HEK293 (cell line): Measurements from ENCODE around the gene CDC42SE1.
A peak's percentile ranks its signal among the peaks of the same experiment; 100 is the strongest.

ENCODE experiments used
- CTCF ChIA-PET: fragments of 350-600 bp; formaldehyde crosslinking; extraction: SDS; loops from one replicate; lab custom pipeline; 2021; ENCODE audit warnings: antibody characterized with exemption; lab: Yijun Ruan, JAX
- POLR2A ChIA-PET: fragments of 300-600 bp; formaldehyde crosslinking; extraction: SDS; loops from one replicate; lab custom pipeline; 2020; ENCODE audit warnings: antibody characterized with exemption, inconsistent platforms; lab: Yijun Ruan, JAX
- H3K27ac ChIP-seq: fragments of 200-500 bp; sonication (Bioruptor generic); 2 replicates; pipeline ENCODE4 v1.5.1; 2014; ENCODE audit warnings: low read depth, low read length, control low read depth, inconsistent platforms; ENCODE audit errors: extremely low read depth
- H3K36me3 ChIP-seq, 2 experiments: fragments of 200-500 bp in 1 of 2; sonication (Bioruptor generic) in 1 of 2; 1 replicate in 1 of 2; 2 replicates in 1 of 2; pipeline ENCODE4 v1.5.1; 2014 to 2017; ENCODE audit warnings: inconsistent platforms in 2 of 2, low read length in 2 of 2; ENCODE audit not compliant: control insufficient read depth in 2 of 2, insufficient read depth in 1 of 2
- H3K4me1 ChIP-seq: fragments of 200-500 bp; sonication (Bioruptor generic); 2 replicates; pipeline ENCODE4 v1.5.1; 2014; ENCODE audit warnings: mild to moderate bottlenecking, low read length, inconsistent platforms; ENCODE audit not compliant: control insufficient read depth, insufficient read depth
- H3K4me3 ChIP-seq: 2 replicates; pipeline ENCODE4 v1.5.1; 2011; ENCODE audit warnings: low read depth, mild to moderate bottlenecking, control low read depth, low read length, moderate library complexity
- H3K9me3 ChIP-seq: fragments of 200-500 bp; sonication (Bioruptor generic); 2 replicates; pipeline ENCODE4 v1.5.1; 2014; ENCODE audit warnings: low read depth, low read length, inconsistent platforms; ENCODE audit not compliant: control insufficient read depth, insufficient read depth
- REPIN1 ChIP-seq: fragments of 450-650 bp; formaldehyde crosslinking; IDR thresholded peaks from 2 replicates; pipeline ENCODE4 v1.5.1; 2017; ENCODE audit warnings: missing biosample characterization, missing genetic modification characterization, low read depth
- TRIM28 ChIP-seq: IDR thresholded peaks from 2 replicates; pipeline ENCODE4 v1.6.1; 2011; ENCODE audit warnings: low read length, control low read depth, borderline replicate concordance
- ZNF155 ChIP-seq: fragments of 450-650 bp; formaldehyde crosslinking; IDR thresholded peaks from 2 replicates; pipeline ENCODE4 v1.5.1; 2016; ENCODE audit warnings: missing biosample characterization, missing genetic modification characterization
- ZNF223 ChIP-seq: fragments of 450-650 bp; formaldehyde crosslinking; IDR thresholded peaks from 2 replicates; pipeline ENCODE4 v1.5.1; 2016; ENCODE audit warnings: missing biosample characterization, missing genetic modification characterization
- ZNF311 ChIP-seq: fragments of 450-650 bp; formaldehyde crosslinking; IDR thresholded peaks from 2 replicates; pipeline ENCODE4 v1.5.1; 2017; ENCODE audit warnings: missing biosample characterization, missing genetic modification characterization, borderline replicate concordance
- ZNF350 ChIP-seq: fragments of 450-650 bp; formaldehyde crosslinking; IDR thresholded peaks from 2 replicates; pipeline ENCODE4 v1.5.0; 2017; ENCODE audit warnings: missing biosample characterization, mild to moderate bottlenecking, missing genetic modification characterization
- ZNF391 ChIP-seq: fragments of 450-650 bp; formaldehyde crosslinking; IDR thresholded peaks from 2 replicates; pipeline ENCODE4 v1.5.1; 2016; ENCODE audit warnings: low read depth, missing biosample characterization, missing genetic modification characterization, borderline replicate concordance
- ZNF426 ChIP-seq: fragments of 450-650 bp; formaldehyde crosslinking; IDR thresholded peaks from 2 replicates; pipeline ENCODE4 v1.5.1; 2017; ENCODE audit warnings: missing biosample characterization, missing genetic modification characterization, mild to moderate bottlenecking, inconsistent platforms, moderate library complexity
- ZNF664 ChIP-seq: fragments of 450-650 bp; formaldehyde crosslinking; IDR thresholded peaks from 2 replicates; pipeline ENCODE4 v1.5.1; 2016; ENCODE audit warnings: missing biosample characterization, missing genetic modification characterization
- TF ChIP-seq, protein P1 (sequence below): fragments of 450-650 bp; formaldehyde crosslinking; IDR thresholded peaks from 2 replicates; pipeline ENCODE4 v1.5.1; 2016; ENCODE audit warnings: missing biosample characterization, missing genetic modification characterization
- TF ChIP-seq, protein P2 (sequence below): fragments of 450-650 bp; formaldehyde crosslinking; IDR thresholded peaks from 2 replicates; pipeline ENCODE4 v1.5.1; 2017; ENCODE audit warnings: missing biosample characterization, missing genetic modification characterization
- TF ChIP-seq, protein P3 (sequence below): fragments of 450-650 bp; formaldehyde crosslinking; IDR thresholded peaks from 2 replicates; pipeline ENCODE4 v1.5.1; 2016; ENCODE audit warnings: missing biosample characterization, missing genetic modification characterization
- TF ChIP-seq, protein P4 (sequence below): fragments of 450-650 bp; formaldehyde crosslinking; IDR thresholded peaks from 2 replicates; pipeline ENCODE4 v1.5.1; 2016; ENCODE audit warnings: missing biosample characterization, missing genetic modification characterization
- TF ChIP-seq, protein P5 (sequence below): fragments of 450-650 bp; formaldehyde crosslinking; IDR thresholded peaks from 2 replicates; pipeline ENCODE4 v1.5.1; 2016; ENCODE audit warnings: missing biosample characterization, missing genetic modification characterization
- TF ChIP-seq, protein P6 (sequence below): fragments of 450-650 bp; formaldehyde crosslinking; IDR thresholded peaks from 2 replicates; pipeline ENCODE4 v1.5.1; 2016; ENCODE audit warnings: missing biosample characterization, missing genetic modification characterization

The CDC42SE1 gene

DNA sequence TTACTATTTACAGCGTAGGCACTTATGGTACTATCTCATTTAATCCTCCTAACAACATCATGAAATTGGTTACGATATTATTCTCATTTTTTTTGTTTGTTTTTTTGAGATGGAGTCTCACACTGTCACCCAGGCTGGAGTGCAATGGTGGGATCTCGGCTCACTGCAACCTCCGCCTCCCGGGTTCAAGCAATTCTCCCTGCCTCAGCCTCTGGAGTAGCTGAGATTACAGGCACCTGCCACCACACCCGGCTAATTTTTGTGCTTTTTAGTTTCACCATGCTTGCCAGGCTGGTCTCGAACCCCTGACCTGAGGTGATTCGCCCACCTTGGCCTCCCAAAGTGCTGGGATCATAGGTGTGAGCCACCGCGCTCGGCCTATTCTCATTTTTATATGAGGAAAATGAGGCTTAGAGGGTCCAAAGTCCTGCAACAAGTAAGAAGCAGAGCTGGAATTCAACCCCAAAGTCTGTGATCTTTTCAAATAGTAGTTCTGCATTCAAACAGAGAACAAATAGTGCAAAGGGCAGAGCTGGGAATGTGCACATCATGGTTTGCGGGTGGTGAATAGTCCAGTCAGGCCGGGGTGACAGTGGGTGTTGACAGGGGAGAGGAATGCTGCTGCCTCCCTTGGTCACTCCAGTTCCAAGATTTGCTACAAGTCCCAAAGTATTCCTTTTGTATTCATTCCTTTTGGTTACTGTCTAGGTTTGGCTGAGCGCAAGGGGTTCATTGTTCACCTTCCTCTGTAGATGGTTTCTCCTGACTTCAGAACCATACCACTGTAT, 46.5 kb downstream of the CDC42SE1 start:
- no peak for TF ChIP-seq ZNF155
- TF ChIP-seq, protein P1, sequence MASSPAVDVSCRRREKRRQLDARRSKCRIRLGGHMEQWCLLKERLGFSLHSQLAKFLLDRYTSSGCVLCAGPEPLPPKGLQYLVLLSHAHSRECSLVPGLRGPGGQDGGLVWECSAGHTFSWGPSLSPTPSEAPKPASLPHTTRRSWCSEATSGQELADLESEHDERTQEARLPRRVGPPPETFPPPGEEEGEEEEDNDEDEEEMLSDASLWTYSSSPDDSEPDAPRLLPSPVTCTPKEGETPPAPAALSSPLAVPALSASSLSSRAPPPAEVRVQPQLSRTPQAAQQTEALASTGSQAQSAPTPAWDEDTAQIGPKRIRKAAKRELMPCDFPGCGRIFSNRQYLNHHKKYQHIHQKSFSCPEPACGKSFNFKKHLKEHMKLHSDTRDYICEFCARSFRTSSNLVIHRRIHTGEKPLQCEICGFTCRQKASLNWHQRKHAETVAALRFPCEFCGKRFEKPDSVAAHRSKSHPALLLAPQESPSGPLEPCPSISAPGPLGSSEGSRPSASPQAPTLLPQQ (tag by site-specific recombination), result no peak
- TF ChIP-seq ZNF664 (tag by site-specific recombination), result peak; percentile 97
- TF ChIP-seq ZNF223 (tag by site-specific recombination), result no peak
- no peak for TF ChIP-seq ZNF426 (tag by site-specific recombination)
- TF ChIP-seq ZNF391, result no peak
- peak; percentile 87; the same call in 1 of the 2 replicates for TF ChIP-seq REPIN1 (tag by site-specific recombination)
- no peak for TF ChIP-seq ZNF311
- TF ChIP-seq, protein P2, sequence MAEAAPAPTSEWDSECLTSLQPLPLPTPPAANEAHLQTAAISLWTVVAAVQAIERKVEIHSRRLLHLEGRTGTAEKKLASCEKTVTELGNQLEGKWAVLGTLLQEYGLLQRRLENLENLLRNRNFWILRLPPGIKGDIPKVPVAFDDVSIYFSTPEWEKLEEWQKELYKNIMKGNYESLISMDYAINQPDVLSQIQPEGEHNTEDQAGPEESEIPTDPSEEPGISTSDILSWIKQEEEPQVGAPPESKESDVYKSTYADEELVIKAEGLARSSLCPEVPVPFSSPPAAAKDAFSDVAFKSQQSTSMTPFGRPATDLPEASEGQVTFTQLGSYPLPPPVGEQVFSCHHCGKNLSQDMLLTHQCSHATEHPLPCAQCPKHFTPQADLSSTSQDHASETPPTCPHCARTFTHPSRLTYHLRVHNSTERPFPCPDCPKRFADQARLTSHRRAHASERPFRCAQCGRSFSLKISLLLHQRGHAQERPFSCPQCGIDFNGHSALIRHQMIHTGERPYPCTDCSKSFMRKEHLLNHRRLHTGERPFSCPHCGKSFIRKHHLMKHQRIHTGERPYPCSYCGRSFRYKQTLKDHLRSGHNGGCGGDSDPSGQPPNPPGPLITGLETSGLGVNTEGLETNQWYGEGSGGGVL, result no peak
- TF ChIP-seq, protein P3, sequence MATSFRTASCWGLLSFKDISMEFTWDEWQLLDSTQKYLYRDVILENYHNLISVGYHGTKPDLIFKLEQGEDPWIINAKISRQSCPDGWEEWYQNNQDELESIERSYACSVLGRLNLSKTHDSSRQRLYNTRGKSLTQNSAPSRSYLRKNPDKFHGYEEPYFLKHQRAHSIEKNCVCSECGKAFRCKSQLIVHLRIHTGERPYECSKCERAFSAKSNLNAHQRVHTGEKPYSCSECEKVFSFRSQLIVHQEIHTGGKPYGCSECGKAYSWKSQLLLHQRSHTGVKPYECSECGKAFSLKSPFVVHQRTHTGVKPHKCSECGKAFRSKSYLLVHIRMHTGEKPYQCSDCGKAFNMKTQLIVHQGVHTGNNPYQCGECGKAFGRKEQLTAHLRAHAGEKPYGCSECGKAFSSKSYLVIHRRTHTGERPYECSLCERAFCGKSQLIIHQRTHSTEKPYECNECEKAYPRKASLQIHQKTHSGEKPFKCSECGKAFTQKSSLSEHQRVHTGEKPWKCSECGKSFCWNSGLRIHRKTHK (tag by site-specific recombination), result no peak
- no peak for TF ChIP-seq TRIM28
- no peak for TF ChIP-seq ZNF350 (tag by site-specific recombination)
- TF ChIP-seq, protein P4, sequence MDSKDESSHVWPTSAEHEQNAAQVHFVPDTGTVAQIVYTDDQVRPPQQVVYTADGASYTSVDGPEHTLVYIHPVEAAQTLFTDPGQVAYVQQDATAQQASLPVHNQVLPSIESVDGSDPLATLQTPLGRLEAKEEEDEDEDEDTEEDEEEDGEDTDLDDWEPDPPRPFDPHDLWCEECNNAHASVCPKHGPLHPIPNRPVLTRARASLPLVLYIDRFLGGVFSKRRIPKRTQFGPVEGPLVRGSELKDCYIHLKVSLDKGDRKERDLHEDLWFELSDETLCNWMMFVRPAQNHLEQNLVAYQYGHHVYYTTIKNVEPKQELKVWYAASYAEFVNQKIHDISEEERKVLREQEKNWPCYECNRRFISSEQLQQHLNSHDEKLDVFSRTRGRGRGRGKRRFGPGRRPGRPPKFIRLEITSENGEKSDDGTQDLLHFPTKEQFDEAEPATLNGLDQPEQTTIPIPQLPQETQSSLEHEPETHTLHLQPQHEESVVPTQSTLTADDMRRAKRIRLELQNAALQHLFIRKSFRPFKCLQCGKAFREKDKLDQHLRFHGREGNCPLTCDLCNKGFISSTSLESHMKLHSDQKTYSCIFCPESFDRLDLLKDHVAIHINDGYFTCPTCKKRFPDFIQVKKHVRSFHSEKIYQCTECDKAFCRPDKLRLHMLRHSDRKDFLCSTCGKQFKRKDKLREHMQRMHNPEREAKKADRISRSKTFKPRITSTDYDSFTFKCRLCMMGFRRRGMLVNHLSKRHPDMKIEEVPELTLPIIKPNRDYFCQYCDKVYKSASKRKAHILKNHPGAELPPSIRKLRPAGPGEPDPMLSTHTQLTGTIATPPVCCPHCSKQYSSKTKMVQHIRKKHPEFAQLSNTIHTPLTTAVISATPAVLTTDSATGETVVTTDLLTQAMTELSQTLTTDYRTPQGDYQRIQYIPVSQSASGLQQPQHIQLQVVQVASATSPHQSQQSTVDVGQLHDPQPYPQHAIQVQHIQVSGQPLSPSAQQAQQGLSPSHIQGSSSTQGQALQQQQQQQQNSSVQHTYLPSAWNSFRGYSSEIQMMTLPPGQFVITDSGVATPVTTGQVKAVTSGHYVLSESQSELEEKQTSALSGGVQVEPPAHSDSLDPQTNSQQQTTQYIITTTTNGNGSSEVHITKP, result peak; percentile 93
- TF ChIP-seq, protein P5, sequence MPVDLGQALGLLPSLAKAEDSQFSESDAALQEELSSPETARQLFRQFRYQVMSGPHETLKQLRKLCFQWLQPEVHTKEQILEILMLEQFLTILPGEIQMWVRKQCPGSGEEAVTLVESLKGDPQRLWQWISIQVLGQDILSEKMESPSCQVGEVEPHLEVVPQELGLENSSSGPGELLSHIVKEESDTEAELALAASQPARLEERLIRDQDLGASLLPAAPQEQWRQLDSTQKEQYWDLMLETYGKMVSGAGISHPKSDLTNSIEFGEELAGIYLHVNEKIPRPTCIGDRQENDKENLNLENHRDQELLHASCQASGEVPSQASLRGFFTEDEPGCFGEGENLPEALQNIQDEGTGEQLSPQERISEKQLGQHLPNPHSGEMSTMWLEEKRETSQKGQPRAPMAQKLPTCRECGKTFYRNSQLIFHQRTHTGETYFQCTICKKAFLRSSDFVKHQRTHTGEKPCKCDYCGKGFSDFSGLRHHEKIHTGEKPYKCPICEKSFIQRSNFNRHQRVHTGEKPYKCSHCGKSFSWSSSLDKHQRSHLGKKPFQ (tag by site-specific recombination), result no peak
- TF ChIP-seq, protein P6, sequence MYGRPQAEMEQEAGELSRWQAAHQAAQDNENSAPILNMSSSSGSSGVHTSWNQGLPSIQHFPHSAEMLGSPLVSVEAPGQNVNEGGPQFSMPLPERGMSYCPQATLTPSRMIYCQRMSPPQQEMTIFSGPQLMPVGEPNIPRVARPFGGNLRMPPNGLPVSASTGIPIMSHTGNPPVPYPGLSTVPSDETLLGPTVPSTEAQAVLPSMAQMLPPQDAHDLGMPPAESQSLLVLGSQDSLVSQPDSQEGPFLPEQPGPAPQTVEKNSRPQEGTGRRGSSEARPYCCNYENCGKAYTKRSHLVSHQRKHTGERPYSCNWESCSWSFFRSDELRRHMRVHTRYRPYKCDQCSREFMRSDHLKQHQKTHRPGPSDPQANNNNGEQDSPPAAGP, result no peak
- peaks cover 0 to 10% of the 10 kb centered on the region in 2 experiments; a peak in 1 of 3 replicates for H3K36me3 ChIP-seq
- CTCF ChIA-PET, result interaction anchor here (0.6 kb wide), 1 partner anchor 42 kb away, joined by 4 read pairs; no protein-coding TSS in a partner anchor
- H3K9me3 ChIP-seq, result no peaks in the 10 kb centered on the region
- H3K27ac ChIP-seq, result no peak overlapping the region
- no peak overlapping the region for H3K4me3 ChIP-seq
- POLR2A ChIA-PET, result interaction anchor here (0.7 kb wide), 1 partner anchor 29 kb away, joined by 3 read pairs; no protein-coding TSS in a partner anchor
- 0 out of 2 replicates have a peak, but pooled peaks cover under 1% of the 10 kb centered on the region for H3K4me1 ChIP-seq
